LNCAP (cell line): ENCODE data around the gene TRIM54.
A peak's percentile ranks its signal among the peaks of the same experiment; 100 is the strongest.

Experiments used
- CTCF ChIP-seq: fragments of 450-650 bp; IDR thresholded peaks from 2 replicates; pipeline ENCODE4 v1.5.1; 2017; ENCODE audit warnings: mild to moderate bottlenecking

TRIM54 gene

GRCh38 chr2:27249891-27250651 lies 32.2 kb upstream of the TRIM54 start:
- TF ChIP-seq CTCF: peak; percentile 50

- TF ChIP-seq CTCF: no peak
Observed at GRCh38 chr2:27250652-27251379, 31.4 kb upstream of the TRIM54 start.

- no peak for TF ChIP-seq CTCF
Observed at GRCh38 chr2:27251766-27252165, 30.5 kb upstream of the TRIM54 start.

GRCh38 chr2:27255187-27255586 lies 27.0 kb upstream of the TRIM54 start:
- no peak for TF ChIP-seq CTCF

GRCh38 chr2:27255660-27256059 lies 26.6 kb upstream of the TRIM54 start:
- no peak for TF ChIP-seq CTCF

GRCh38 chr2:27256855-27257454 lies 25.3 kb upstream of the TRIM54 start:
- no peak for TF ChIP-seq CTCF

GRCh38 chr2:27258051-27258450 lies 24.2 kb upstream of the TRIM54 start:
- no peak for TF ChIP-seq CTCF
